IMR-90 (cell line): ENCODE results near the gene CSTA. TPM values are rescaled to one million over a fixed set of nuclear protein-coding genes. Genes with fewer than 3 reads are reported as not detected.

Experiments
- ATAC-seq: fragments of 200-7000 bp; cut with Tn5 transposase; 2 replicates; pipeline ENCODE4 v1.9.1; 2020; ENCODE audit warnings: low read depth, mild to moderate bottlenecking, moderate library complexity
- BruUV-seq: library from RNA; stranded (reverse); fragments of 400-500 nt; replicated peaks from 2 replicates; lab custom pipeline; 2021; lab: Mats Ljungman, UMichigan
- CTCF ChIA-PET: fragments of 300-600 bp; formaldehyde crosslinking; extraction: SDS; loops from one replicate; lab custom pipeline; 2021; ENCODE audit warnings: antibody characterized with exemption; lab: Yijun Ruan, JAX
- POLR2A ChIA-PET: fragments of 300-600 bp; sonication (Branson Sonifier 250); formaldehyde crosslinking; loops from one replicate; lab custom pipeline; 2022; ENCODE audit warnings: antibody characterized with exemption; ENCODE audit not compliant: unreplicated experiment; lab: Charles Lee
- DNase-seq: peaks from one replicate; pipeline ENCODE4 v3.0.0; 2013
- H2AFZ ChIP-seq: replicated peaks from 2 replicates; pipeline ENCODE3; 2013; ENCODE audit warnings: low read length, mild to moderate bottlenecking; ENCODE audit not compliant: poor library complexity
- H2AK5ac ChIP-seq: 2 replicates; pipeline ENCODE4 v1.6.1; 2013; ENCODE audit warnings: low read depth, low read length, inconsistent platforms
- H2AK9ac ChIP-seq: replicated peaks from 2 replicates; pipeline ENCODE3; 2013; ENCODE audit warnings: mild to moderate bottlenecking, low read depth, low read length, moderate library complexity; ENCODE audit not compliant: poor library complexity
- H2BK120ac ChIP-seq: 2 replicates; pipeline ENCODE4 v1.6.1; 2013; ENCODE audit warnings: low read depth, low read length, inconsistent platforms
- H2BK15ac ChIP-seq: 3 replicates; pipeline ENCODE4 v1.6.1; 2013; ENCODE audit warnings: low read depth, low read length, inconsistent platforms
- H2BK20ac ChIP-seq: 2 replicates; pipeline ENCODE4 v1.6.1; 2013; ENCODE audit warnings: low read depth, mild to moderate bottlenecking, inconsistent platforms, low read length, moderate library complexity
- H2BK5ac ChIP-seq: 2 replicates; pipeline ENCODE4 v1.6.1; 2013; ENCODE audit warnings: mild to moderate bottlenecking, low read depth, low read length, inconsistent platforms; ENCODE audit not compliant: poor library complexity, severe bottlenecking
- H3K14ac ChIP-seq: replicated peaks from 2 replicates; pipeline ENCODE4 v1.6.1; 2013; ENCODE audit warnings: low read depth, low read length, inconsistent platforms
- H3K18ac ChIP-seq: 2 replicates; pipeline ENCODE4 v1.6.1; 2013; ENCODE audit warnings: low read depth, low read length, control low read depth
- H3K23ac ChIP-seq: 2 replicates; pipeline ENCODE4 v1.6.1; 2013; ENCODE audit warnings: low read depth, low read length, inconsistent platforms
- H3K27ac ChIP-seq: 2 replicates; pipeline ENCODE4 v1.5.1; 2013; ENCODE audit warnings: mild to moderate bottlenecking, control low read depth, low read length; ENCODE audit not compliant: insufficient read depth
- H3K27me3 ChIP-seq: 2 replicates; pipeline ENCODE4 v1.6.1; 2013; ENCODE audit warnings: low read length; ENCODE audit not compliant: control insufficient read depth, insufficient read depth
- H3K36me3 ChIP-seq: 2 replicates; pipeline ENCODE4 v1.6.1; 2013; ENCODE audit warnings: low read length, mixed read lengths; ENCODE audit not compliant: control insufficient read depth, insufficient read depth
- H3K4ac ChIP-seq: 2 replicates; pipeline ENCODE4 v1.6.1; 2013; ENCODE audit warnings: low read depth, low read length, inconsistent platforms
- H3K4me1 ChIP-seq: 2 replicates; pipeline ENCODE4 v1.6.1; 2013; ENCODE audit warnings: low read length, mixed read lengths; ENCODE audit not compliant: control insufficient read depth, insufficient read depth
- H3K4me2 ChIP-seq: 2 replicates; pipeline ENCODE4 v1.6.1; 2013; ENCODE audit warnings: low read depth, mild to moderate bottlenecking, control low read depth, low read length, moderate library complexity
- H3K4me3 ChIP-seq: 2 replicates; pipeline ENCODE4 v1.5.1; 2013; ENCODE audit warnings: low read depth, mild to moderate bottlenecking, control low read depth, low read length, moderate library complexity; ENCODE audit not compliant: insufficient read depth
- H3K56ac ChIP-seq: 2 replicates; pipeline ENCODE4 v1.6.1; 2013; ENCODE audit warnings: low read length, inconsistent platforms; ENCODE audit not compliant: insufficient read depth; ENCODE audit errors: extremely low read depth
- H3K79me1 ChIP-seq, 2 experiments: 2 replicates each; pipeline ENCODE4 v1.6.1; 2013; ENCODE audit warnings: low read length in 2 of 2, inconsistent platforms in 1 of 2, low read depth in 1 of 2
- H3K9ac ChIP-seq: 2 replicates; pipeline ENCODE4 v1.6.1; 2013; ENCODE audit warnings: low read depth, low read length, control low read depth
- H3K9me1 ChIP-seq: 2 replicates; pipeline ENCODE4 v1.6.1; 2013; ENCODE audit warnings: low read length, inconsistent platforms; ENCODE audit not compliant: insufficient read depth
- H3K9me3 ChIP-seq: 2 replicates; pipeline ENCODE4 v1.6.1; 2013; ENCODE audit warnings: low read length; ENCODE audit not compliant: control insufficient read depth, insufficient read depth
- H4K20me1 ChIP-seq: 2 replicates; pipeline ENCODE4 v1.6.1; 2013; ENCODE audit warnings: low read length, inconsistent platforms; ENCODE audit not compliant: insufficient read depth
- H4K5ac ChIP-seq: 2 replicates; pipeline ENCODE4 v1.6.1; 2013; ENCODE audit warnings: mild to moderate bottlenecking, low read depth, low read length, control low read depth
- H4K8ac ChIP-seq, 2 experiments: 2 replicates each; pipeline ENCODE4 v1.6.1; 2013; ENCODE audit warnings: low read depth in 2 of 2, low read length in 2 of 2, control low read depth in 1 of 2, inconsistent platforms in 1 of 2
- H4K91ac ChIP-seq: 2 replicates; pipeline ENCODE4 v1.6.1; 2013; ENCODE audit warnings: low read depth, low read length, inconsistent platforms; ENCODE audit not compliant: insufficient read depth
- CHD1 ChIP-seq: IDR thresholded peaks from 2 replicates; pipeline ENCODE4 v1.6.1; 2012; ENCODE audit warnings: low read depth, low read length, improper control_type of control experiment
- FOS ChIP-seq: fragments of 150-350 bp; IDR thresholded peaks from 2 replicates; pipeline ENCODE4 v1.6.1; 2016; ENCODE audit warnings: low read depth, low read length
- WGBS, 2 experiments: methylation state at CpG; one replicate each; pipeline versions ENCODE4 v1.1.5 to v1.1.7; 2013; ENCODE audit warnings: missing lambda C conversion rate in 2 of 2; ENCODE audit not compliant: insufficient read length in 1 of 2; ENCODE audit errors: extremely low coverage in 2 of 2; 5-methylcytosine and 5-hydroxymethylcytosine counted together
- dilution Hi-C: fragments of 300-500 bp; cut with HindIII; formaldehyde crosslinking; loops from one replicate; pipeline ENCODE4 v1.14.3; 2018; ENCODE audit warnings: low sequenced_read_pairs; ENCODE audit not compliant: unreplicated experiment
- in situ Hi-C: fragments of 300-500 bp; cut with MboI; formaldehyde crosslinking; loops from 3 replicates; pipeline ENCODE4 v1.14.3; 2019; ENCODE audit warnings: low sequenced_read_pairs, inconsistent platforms, mixed read lengths
- intact Hi-C: fragments of 100-400 bp; cut with micrococcal nuclease; formaldehyde crosslinking; loops from 2 replicates; pipeline ENCODE4 v1.10.0; 2022
- polyA plus RNA-seq, 3 experiments: library from polyadenylated mRNA; depleted of rRNA; stranded (reverse); fragments of >200 nt; gene quantifications; 2 replicates each; pipeline ENCODE4 v1.2.3, GENCODE V29; 2012; ENCODE audit warnings: low replicate concordance in 1 of 3
- total RNA-seq: library from RNA; depleted of rRNA; stranded (reverse); fragments of >200 nt; gene quantifications from 2 replicates; pipeline ENCODE4 v1.2.3, GENCODE V29; 2012
- TF ChIP-seq, protein P1 (sequence below): fragments of 150-350 bp; IDR thresholded peaks from 2 replicates; pipeline ENCODE4 v1.6.1; 2017; ENCODE audit warnings: mild to moderate bottlenecking, antibody characterized with exemption, low read length, low read depth

The CSTA gene
- total and polyA plus RNA-seq, 2 of the 4 experiments (the other 2 are of a cell fraction), result 0.17 TPM; not detected in 1

DNA sequence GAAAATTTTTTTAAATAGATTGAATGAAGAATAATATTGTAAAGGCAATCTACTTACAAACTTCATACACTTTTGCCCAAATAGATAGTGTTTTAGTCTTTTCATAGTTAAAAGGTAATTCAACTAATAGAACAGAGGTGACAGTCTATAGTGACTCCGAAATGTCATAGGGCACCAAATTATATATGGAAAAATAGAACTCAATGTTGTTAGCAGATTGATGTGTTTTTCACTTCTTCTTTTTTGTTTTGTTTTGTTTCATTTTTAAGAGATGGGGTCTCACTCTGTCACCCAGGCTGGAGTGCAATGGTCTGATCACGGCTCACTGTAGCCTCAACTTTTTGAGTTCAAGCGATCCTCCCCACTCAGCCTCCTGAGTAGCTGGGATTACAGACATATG lies 721 bp downstream of the CSTA start:
- no peaks in the 10 kb centered on the region for H3K36me3 ChIP-seq
- no peak overlapping the region for H4K91ac ChIP-seq
- DNase-seq (no peak), ATAC-seq (no peak)
- no peak overlapping the region for H4K5ac ChIP-seq
- no peak overlapping the region for H3K4me3 ChIP-seq
- POLR2A ChIA-PET, result no interaction called here
- no peak overlapping the region for H3K27ac ChIP-seq
- H3K27me3 ChIP-seq, result peaks cover 2% of the 10 kb centered on the region
- WGBS, 2 experiments, result no CpG with 5 or more reads among the region's 3 CpGs
- H2BK120ac ChIP-seq, result no peak overlapping the region
- no peak overlapping the region for H3K4ac ChIP-seq
- no peaks in the 10 kb centered on the region for H3K79me1 ChIP-seq
- in situ Hi-C loops, result no loop called here
- H3K18ac ChIP-seq, result no peak overlapping the region
- no TSS peak for BruUV-seq
- dilution Hi-C loops, result no loop called here
- intact Hi-C loops, result no loop called here
- H2BK5ac ChIP-seq, result no peak overlapping the region
- H2AFZ ChIP-seq, result no peak overlapping the region
- no peak overlapping the region for H2AK9ac ChIP-seq
- H3K4me2 ChIP-seq, result no peak overlapping the region
- CTCF ChIA-PET, result no interaction called here
- H3K14ac ChIP-seq, result no peak overlapping the region
- H3K56ac ChIP-seq, result no peak overlapping the region
- no peaks in the 10 kb centered on the region for H3K4me1 ChIP-seq
- H4K8ac ChIP-seq, result no peak overlapping the region
- no peak overlapping the region for H2BK15ac ChIP-seq
- no peaks in the 10 kb centered on the region for H3K9me3 ChIP-seq
- no peak overlapping the region for H2BK20ac ChIP-seq
- no peak overlapping the region for H2AK5ac ChIP-seq
- no peak overlapping the region for H3K9ac ChIP-seq
- no peak overlapping the region for H3K23ac ChIP-seq
- H4K20me1 ChIP-seq, result no peaks in the 10 kb centered on the region
- H3K9me1 ChIP-seq, result no peaks in the 10 kb centered on the region
- no peak for TF ChIP-seq CHD1
- TF ChIP-seq, protein P1, sequence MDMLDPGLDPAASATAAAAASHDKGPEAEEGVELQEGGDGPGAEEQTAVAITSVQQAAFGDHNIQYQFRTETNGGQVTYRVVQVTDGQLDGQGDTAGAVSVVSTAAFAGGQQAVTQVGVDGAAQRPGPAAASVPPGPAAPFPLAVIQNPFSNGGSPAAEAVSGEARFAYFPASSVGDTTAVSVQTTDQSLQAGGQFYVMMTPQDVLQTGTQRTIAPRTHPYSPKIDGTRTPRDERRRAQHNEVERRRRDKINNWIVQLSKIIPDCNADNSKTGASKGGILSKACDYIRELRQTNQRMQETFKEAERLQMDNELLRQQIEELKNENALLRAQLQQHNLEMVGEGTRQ, result no peak
- no peak for TF ChIP-seq FOS
